Mammary epithelial cell (primary cell): ENCODE results near the gene PREP.

Experiments used
- CTCF ChIP-seq, 2 donors: IDR thresholded peaks in 1 of 2; conservative IDR thresholded peaks in 1 of 2; 2 replicates each; pipeline ENCODE4 v1.5.1; 2011 to 2012; ENCODE audit warnings: inconsistent platforms in 2 of 2, low read length in 2 of 2, mild to moderate bottlenecking in 2 of 2, control low read depth in 1 of 2, low read depth in 1 of 2; ENCODE audit not compliant: insufficient read depth in 1 of 2; ENCODE audit errors: extremely low read depth in 1 of 2
- EZH2 ChIP-seq: IDR thresholded peaks from 2 replicates; pipeline ENCODE4 v1.6.1; 2012; ENCODE audit warnings: low read length, inconsistent platforms, borderline replicate concordance

GRCh38 chr6:105449756-105450390 is 47.0 kb upstream of the PREP start:
- no peak for TF ChIP-seq CTCF (conservative IDR thresholded peaks at IDR 0.05 in 1 of 2, IDR thresholded peaks at IDR 0.05 in 1 of 2; ENCODE audit: extremely low read depth in 1 of 2, insufficient read depth in 1 of 2, low read depth in 1 of 2, low read length in 2 of 2)
- no peak for TF ChIP-seq EZH2
